ENCODE results near the gene ARHGAP6.
"Not testable (repeated sequence)": the region's sequence is repeated elsewhere in the genome, so short reads cannot be mapped to it uniquely, and the experiment has no call there.

ARHGAP6 gene

DNA sequence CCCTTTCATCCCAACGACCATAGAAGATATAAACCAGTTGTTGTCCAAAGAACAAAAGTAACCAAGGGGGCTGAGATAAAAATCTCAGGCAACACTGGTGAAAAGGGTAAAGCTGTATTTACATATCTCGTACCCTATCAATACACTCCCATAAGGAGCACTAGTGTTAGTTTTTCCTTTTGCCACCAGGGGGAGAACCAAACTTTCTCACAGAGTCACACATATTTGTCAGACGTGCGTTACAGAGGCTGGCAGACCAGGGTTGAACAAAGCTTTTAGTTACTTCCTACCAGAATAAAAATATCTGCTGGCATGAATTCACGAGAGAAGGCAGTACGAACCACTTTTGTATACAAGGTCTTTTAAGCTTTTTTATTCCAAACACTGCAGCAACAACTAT lies 284.3 kb downstream of the ARHGAP6 start:
- peak; percentile 86 for DNase-seq

DNA sequence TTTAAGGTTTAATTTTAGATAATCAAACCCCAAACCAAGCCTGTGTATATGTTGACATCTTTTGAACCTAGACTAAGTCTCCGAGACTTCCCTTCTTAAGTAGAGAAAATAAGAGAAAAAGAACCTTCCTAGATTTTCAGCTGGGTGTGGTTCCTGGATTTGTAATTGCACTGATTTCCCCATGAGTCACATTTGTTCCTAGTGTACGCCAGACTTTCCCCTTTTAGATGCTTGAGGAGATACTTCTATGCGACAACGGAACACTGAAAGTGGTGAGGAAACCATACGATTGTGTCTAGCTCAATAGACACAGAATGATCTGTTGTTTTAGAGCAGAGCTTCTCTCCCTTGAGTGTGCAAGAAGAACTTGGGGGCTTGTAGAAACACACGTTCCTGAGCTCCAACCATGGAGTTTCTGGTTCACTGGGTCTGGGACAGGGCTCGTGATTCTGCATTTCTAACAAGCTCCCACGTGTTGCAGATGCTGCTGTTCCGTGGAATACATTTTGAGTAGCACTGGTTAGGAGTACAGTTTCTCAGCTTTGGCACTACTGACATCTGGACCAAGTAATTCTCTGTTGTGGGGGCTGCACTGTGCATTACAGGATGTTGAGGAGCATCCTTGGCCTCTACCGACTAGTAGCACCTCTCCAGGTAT lies 285.4 kb downstream of the ARHGAP6 start:
- no peak for DNase-seq

DNA sequence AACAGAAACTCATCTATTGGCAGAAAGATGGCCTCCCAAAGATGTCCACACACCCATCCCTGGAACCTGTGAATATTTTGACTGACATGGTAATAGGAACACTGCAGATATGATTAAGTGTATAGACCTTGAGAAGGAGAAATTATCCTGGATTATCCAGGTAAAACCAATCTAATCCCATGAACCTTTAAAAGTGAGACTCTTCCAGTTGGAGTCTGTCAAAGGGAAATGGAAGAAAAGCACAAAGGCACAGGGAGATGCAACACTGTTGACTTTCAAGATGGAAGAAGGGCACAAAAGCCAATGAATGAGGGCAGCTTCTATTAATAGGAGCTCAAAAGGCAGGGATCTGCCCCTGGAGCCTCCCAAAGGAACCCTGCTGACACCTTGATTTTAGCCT lies 289.6 kb downstream of the ARHGAP6 start:
- DNase-seq = no peak

DNA sequence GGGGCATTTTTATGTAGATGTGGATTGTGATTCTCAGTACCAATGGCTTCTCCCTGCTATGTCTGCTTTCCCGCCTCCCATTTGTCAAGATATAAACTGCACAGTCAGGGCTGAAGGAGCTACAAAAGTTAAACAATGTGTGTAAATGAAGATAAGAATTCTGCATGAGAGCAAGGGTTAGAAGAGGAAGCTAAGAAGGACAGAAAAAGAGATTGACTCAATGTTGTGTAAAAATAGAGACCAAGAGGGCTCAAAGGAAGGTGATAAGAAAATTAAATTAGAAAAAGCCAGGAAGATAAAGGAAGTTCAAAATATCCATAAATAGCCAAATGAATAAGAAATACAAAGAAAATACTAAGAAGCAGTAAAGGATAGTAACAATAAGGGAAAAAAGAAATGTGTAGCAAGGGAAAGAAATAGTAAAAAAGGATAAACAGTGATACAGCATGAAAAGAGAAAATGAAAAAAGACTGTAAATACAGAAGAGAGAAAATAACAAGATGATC lies 290.1 kb downstream of the ARHGAP6 start:
- DNase-seq = peak; percentile 92

GRCh38 chrX:11374570-11374969 lies 291.1 kb downstream of the ARHGAP6 start:
- DNase-seq = no peak

DNA sequence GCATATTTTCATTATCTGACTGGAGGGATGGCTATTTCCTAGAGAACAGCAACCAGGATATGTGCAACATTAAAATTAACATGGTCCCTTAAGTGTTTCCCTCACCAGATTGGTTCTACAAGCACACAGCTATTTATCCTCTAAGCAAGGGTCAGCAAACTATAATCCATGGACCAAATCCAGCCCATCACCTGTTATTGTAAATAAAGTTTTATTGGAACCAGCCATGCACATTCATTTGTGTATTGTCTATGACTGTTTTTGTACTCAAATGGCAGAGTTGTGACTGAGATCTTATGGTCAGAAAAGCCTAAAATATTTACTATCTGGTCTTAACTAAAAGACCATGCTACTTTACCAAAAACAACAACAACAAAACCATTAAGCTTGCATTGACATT lies 294.6 kb downstream of the ARHGAP6 start:
- no peak for DNase-seq

DNA sequence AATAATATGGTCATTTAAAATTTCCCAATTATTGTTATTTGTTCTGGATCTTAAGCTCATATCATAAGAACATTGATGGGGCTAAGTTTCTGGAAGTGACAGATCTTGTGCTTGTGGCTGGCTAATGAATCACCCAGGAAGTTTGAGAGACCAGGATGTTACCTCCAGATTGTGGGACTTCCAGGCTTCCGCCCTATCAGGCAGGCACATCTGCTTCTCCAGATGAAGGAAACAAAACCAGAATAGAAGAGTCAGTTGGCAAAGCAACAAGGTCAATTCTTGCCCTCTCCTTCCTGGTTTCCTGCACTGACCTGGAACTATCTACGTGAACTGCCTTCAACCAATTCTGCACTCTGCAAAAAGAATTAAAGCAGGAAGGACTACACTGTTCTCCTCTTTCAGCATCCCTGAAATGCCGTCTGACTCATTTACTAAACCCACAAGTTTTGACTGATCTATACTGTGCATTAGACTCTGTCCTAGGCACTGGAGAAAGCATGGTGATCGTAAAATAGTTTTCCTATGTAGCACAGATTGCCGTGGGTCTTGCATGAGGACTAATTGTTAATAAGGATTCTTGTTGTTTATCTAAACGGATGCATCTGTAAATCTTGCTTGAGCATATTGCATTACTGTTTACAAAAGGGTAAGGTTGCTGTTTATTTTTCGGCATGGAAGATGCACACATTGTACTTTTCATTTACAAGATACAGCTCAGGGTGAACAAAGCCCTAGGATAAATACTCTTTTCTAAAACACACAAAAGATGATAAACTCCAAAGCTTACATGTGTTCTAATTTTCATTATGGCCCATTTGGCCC lies 297.9 kb downstream of the ARHGAP6 start:
- peak; percentile 80 for DNase-seq

DNA sequence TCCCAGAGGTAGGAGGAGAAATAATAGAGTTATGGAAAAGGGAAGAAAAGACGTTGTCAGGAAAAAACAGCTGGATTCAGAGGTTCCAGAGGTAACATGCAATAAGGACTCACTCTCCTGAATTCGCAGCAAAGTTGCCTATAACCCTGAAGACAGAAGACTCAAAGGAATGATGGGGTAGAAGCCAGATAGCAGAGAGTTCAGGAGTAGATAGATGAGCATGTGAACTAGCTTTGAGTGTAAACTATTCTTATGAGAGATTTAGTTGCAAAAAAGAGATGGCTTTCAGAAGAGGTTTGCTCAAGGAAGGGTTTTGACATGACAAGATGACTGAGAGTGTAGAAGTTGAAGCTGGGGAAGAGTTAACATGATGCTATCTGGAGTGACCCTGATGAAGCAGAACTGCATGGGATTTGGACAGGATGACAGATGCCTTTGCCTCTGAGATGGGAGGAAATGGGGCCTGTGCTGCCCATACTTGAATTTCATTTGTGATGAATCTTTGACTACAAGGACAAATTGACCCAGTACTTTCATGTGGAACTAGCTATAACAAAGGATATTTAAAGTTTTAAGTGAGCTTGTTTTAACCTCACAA lies 298.6 kb downstream of the ARHGAP6 start:
- DNase-seq = no peak

GRCh38 chrX:11365426-11365825 lies 300.3 kb downstream of the ARHGAP6 start:
- DNase-seq = no peak

DNA sequence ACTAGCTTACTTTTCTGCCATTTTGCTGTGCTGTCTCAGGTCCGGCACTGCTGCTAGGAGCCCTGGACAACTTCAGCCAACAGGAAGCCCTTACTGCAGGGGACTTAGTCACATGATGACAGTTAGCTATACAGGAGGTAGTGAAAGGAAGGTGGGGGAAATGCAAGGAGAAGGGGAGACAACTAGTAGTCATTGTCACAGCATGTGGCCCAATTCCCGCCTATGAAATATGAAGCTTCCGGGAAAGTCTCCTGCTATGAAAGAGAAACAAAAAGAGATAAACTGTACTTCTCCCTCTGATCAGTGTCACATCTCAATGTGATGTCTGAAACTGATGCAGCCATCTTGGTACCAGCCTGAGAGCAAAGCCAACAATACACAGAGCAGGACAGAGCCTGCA lies 300.9 kb downstream of the ARHGAP6 start:
- no peak for DNase-seq

GRCh38 chrX:11363825-11364224 lies 301.9 kb downstream of the ARHGAP6 start:
- DNase-seq = not testable (repeated sequence)

- no peak for DNase-seq
Observed at GRCh38 chrX:11363069-11363594, 302.6 kb downstream of the ARHGAP6 start.

DNA sequence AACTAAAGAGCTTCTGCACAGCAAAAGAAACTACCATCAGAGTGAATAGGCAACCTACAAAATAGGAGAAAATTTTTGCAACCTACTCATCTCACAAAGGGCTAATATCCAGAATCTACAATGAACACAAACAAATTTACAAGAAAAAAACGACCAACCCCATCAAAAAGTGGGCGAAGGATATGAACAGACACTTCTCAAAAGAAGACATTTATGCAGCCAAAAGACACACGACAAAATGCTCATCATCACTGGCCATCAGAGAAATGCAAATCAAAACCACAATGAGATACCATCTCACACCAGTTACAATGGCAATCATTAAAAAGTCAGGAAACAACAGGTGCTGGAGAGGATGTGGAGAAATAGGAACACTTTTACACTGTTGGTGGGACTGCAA lies 304.1 kb downstream of the ARHGAP6 start:
- not testable (repeated sequence) for DNase-seq

- not testable (repeated sequence) for DNase-seq
Observed at GRCh38 chrX:11355944-11356343, 309.8 kb downstream of the ARHGAP6 start.

GRCh38 chrX:11355259-11355909 lies 310.3 kb downstream of the ARHGAP6 start:
- DNase-seq = no peak

GRCh38 chrX:11352296-11352741 lies 313.4 kb downstream of the ARHGAP6 start:
- DNase-seq = peak; percentile 50

- no peak for DNase-seq
Observed at GRCh38 chrX:11351375-11352295, 314.1 kb downstream of the ARHGAP6 start.

- no peak for DNase-seq
Observed at GRCh38 chrX:11349661-11350337, 315.9 kb downstream of the ARHGAP6 start.

DNA sequence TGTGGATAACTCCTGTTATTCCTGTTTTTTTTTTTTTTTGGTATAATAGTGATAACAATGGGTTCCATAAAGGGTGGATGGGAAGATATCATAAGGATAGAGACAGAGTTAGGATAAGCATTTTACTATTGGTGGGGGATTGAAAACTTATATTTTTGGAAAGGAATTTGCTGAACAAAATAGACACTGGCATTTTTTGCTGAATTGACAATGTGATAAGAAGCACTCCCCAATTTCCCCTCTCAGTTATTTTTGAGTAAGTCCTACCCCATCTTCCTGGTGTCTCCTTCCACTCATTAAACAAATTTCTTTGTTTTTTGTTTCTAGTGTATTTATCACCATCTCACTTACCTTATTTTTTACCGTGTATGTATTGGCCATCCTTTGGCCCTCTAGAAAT lies 316.7 kb downstream of the ARHGAP6 start:
- DNase-seq = no peak

DNA sequence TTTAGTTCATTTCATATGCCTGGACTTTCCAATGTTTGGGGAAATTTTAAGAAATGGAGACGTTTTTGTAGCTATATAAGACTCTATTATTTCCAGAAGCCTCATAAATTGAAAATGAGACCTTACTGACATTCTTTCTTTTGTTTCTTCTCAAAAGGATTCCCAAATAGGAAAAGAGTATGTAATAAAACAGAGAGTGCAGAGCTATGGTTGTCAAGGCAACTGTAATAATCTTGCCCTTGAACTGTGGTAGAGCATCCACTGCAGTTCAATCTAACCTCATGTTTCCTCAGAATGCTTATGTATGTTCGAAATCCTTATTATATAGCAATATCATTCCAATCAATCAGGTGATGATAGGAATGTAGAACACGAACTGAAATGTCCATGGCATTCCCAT lies 318.4 kb downstream of the ARHGAP6 start:
- no peak for DNase-seq

GRCh38 chrX:11346121-11346682 lies 319.5 kb downstream of the ARHGAP6 start:
- no peak for DNase-seq

All from hematopoietic multipotent progenitor cell treated with erythropoietin and hydrocortisone succinate and interleukin-3 and kit ligand, for 4 days (in vitro differentiated cells).